ENCODE data around the gene KRTAP4-2.
"Not testable (repeated sequence)": the region's sequence is repeated elsewhere in the genome, so short reads cannot be mapped to it uniquely, and the experiment has no call there.

KRTAP4-2 gene

GRCh38 chr17:41177727-41178271 is at the start of gene KRTAP4-2:
Gene KRTAP4-2, minus strand, starts transcription at chr17:41178221. Its CDS starts 57 bp downstream, at chr17:41178164.
- no peak for FAIRE-seq

- FAIRE-seq, result not testable (repeated sequence)
Measured at GRCh38 chr17:41226598-41227095, 48.6 kb upstream of the KRTAP4-2 start, which contains the start of gene KRTAP9-2. Gene KRTAP9-2, plus strand, starts transcription at chr17:41226648. Its CDS starts 7 bp downstream, at chr17:41226655.

- no peak for FAIRE-seq
Measured at GRCh38 chr17:41226051-41226450, 48.0 kb upstream of the KRTAP4-2 start.

DNA sequence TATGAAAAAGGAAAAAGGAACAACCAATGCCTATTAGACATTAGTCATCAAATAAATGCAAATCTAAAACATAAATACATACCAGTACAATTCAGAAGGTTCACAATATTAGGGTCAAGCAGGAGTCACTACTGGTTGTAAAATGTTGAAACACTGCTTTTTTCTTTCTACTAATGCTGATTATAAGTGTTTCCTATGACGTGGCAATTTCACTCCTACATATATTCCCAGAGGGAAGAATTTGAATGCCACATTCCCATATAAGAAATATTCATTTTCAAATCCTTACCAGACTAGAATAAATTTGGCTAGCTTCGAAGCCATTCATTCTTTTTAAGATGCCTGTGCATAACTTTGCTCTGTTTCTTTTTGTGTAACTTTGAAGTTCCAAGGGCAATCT is 45.8 kb upstream of the KRTAP4-2 start:
- no peak for FAIRE-seq

GRCh38 chr17:41215681-41216080 is 37.7 kb upstream of the KRTAP4-2 start:
- no peak for FAIRE-seq

GRCh38 chr17:41212524-41213169 is 34.6 kb upstream of the KRTAP4-2 start:
- FAIRE-seq, result no peak

DNA sequence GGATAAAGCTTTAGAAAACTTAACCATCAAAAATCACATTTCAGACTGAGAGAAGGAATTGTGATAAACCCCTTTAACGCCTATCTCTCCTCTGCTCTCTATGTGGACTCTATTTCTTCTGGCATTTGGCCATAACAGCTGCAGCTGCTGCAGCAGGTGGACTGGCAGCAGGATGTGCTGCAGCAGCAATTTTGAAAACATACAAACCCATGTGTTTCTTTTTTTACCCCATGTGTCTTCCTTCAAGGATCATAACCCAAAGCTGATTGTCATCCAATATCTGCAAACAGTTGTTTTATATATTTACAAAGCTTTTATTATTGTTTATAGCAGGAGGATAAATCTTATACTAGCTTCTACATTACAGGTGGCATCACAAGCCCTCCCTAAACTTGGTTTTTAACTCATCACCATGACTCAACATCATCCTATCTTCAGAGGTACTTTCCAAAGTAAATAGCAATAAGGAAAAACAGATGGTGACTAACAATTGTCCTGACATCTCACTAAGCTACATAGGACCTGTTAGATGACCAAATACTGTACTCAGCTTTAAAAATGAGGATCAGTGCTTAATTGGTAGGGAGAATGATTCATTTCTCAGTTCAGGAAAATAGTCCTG is 33.9 kb upstream of the KRTAP4-2 start:
- no peak for FAIRE-seq

GRCh38 chr17:41199421-41200078 is 21.5 kb upstream of the KRTAP4-2 start:
- FAIRE-seq, result no peak

DNA sequence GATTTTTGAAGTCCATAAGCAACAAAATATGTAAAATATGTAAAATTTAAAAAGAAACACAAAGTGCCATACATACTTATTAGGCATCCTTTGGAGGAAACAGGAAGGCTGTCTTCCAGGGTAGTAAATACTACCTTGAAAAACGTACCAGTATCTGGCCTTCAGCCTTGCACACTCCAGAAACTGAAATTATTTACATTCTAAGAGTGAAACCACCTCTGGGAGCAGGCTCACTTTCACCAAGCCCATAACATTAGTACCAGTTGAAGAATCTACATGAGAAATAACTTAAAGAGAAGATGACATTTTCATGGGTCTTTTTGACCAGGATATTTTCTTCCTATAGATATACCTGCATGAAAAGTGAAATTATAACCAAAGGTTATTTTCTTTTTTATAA is 18.0 kb upstream of the KRTAP4-2 start:
- no peak for FAIRE-seq

DNA sequence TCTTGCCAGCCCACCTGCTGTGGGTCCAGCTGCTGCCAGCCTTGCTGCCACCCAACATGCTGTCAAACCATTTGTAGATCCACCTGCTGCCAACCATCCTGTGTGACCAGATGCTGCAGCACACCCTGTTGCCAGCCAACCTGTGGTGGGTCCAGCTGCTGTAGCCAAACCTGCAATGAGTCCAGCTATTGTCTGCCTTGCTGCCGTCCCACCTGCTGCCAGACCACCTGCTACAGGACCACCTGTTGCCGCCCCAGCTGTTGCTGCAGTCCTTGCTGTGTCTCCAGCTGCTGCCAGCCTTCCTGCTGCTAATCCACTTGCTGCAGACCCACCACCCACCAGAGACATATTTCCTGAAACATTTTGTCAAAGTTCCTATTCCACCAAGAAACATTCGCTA is 12.3 kb upstream of the KRTAP4-2 start:
- FAIRE-seq, result no peak

DNA sequence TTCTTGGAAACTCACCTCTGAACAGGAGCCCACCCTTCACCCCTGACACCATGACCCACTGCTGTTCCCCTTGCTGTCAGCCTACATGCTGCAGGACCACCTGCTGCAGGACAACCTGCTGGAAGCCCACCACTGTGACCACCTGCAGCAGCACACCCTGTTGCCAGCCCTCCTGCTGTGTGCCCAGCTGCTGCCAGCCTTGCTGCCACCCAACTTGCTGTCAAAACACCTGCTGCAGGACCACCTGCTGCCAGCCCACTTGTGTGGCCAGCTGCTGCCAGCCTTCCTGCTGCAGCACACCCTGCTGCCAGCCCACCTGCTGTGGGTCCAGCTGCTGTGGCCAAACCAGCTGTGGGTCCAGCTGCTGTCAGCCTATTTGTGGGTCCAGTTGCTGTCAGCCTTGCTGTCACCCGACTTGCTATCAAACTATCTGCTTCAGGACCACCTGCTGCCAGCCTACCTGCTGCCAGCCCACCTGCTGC is 11.9 kb upstream of the KRTAP4-2 start, which contains the start of gene KRTAP9-1:
TSS of gene KRTAP9-1 (plus strand) at position 51 of the 482 bp plus-strand sequence. CDS start at position 51, 0 bp downstream.
- FAIRE-seq, result not testable (repeated sequence)

GRCh38 chr17:41186872-41187271 is 8.9 kb upstream of the KRTAP4-2 start:
- no peak for FAIRE-seq

DNA sequence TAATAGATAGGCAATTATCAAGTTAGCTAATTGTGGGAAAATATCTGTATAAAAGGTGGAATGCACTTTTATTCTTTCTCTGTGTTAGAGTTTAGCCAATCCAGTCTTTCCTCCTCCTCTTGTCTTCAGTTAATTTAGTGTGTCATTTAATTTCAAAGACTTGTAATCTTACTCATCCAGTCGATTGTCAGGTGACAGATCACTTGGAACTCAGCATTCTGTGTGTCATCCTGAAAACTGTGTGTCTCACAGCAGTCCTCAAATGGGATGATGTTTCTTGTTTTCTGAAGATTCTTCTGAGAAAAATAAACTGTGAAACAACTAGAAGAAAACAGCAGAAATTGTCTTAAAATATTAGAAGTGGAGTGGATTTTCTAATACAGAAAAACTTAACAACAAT is 7.0 kb upstream of the KRTAP4-2 start:
- FAIRE-seq, result no peak

DNA sequence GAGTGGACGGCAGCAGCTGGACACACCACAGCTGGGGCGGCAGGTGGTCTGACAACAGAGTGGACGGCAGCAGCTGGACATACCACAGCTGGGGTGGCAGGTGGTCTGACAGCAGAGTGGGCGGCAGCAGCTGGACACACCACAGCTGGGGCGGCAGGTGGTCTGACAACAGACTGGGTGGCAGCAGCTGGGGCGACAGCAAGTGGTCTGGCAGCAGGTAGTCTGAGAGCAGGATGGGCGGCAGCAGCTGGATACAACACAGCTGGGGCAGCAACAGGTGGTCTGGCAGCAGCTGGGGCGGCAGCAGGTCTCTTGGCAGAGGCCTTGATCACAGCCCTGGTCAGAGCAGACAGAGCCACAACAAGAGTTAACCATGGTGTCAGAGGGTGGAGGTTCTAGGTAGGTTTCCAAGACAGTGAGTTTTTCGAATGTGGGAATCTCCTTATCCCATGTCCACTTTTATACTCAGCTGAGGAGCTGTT is 6.5 kb upstream of the KRTAP4-2 start, which contains the start of gene KRTAP4-1:
TSS of gene KRTAP4-1 (minus strand) at position 432 of the 482 bp plus-strand sequence. CDS start at position 375, 57 bp downstream.
- FAIRE-seq, result no peak

DNA sequence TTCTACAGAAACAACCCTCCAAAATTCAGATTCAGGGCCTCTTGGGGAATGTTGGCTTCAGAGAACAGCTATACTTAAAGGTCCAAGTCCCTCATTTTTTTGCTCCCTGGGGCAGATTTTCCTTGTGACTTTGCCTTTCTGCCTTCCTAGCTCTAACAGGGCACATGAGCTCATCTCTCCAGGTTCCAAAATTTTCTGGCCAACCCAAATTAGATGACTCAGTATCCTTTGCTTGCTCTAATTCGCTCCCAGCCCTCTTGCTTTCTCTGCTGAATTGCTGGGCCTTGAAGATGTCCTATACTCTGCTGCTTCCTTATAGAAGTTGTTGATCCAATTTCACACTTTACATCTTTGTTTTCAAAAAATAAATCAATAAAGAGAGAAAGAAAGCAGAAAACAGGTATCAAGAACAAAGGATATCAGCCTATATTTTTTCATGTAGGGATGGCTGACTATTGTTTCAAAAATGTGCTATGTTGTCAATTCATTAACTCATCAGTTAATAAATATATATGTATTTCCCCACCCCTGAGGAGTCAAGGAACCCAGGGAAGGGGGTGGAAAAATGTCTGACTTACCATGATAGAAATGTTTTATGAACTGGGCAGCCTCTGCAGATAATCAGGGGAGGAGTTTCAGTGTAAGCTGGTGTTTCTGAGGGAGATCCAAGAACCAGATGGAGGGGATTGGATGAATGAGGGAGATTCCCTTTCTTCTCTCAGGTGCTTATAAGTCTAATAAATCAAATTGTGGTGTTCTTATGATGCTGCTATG is 1.0 kb upstream of the KRTAP4-2 start:
- FAIRE-seq, result no peak

DNA sequence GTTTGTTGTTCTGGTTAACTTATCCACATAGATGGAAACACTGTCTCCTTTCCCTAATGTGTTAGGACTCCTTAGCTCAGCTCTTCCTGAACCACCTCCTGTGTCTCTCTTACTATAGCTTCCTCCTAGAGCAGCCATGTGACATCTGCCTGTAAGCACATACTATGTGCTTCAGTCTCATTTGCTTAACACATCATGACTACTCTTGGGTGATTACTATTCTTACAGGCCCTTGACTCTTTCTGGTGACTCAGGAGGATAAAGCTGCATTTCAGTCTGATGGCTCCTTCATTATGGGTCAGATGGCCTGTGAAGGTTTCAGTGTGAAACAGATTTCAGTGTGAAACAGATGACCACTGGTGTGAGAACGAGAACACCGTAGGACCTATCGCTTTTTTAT is 320 bp upstream of the KRTAP4-2 start:
- no peak for FAIRE-seq

DNA sequence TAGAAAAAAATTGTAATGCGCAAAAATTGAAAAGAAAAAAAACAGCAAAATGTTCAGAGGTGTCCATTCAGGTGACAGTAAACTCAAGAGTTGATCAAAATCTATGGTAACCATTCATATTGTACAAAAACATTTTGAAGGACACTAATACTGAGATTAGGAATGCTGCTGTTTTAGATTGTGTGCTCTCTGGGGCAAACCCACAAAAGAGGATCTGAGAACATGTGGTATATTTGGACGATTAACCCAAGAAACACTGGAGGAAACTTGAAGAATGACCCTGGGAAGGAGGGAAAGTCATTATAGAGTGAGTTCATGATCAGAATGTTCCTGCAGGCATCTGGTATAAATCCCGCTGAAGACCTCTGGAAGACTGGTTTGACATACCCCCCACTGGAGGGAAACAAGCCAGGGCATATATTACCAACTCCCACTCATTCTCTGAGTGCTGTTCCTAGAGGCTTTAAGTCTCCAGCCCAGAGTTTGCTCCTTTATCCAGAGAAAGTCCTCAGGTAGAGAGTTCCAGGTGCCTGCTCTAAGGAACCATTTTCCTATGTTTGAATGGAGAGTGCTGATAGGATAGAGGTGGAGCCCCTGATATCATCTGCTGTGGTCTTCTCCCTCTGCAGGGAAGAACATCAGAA is 1.2 kb downstream of the KRTAP4-2 start:
- no peak for FAIRE-seq

DNA sequence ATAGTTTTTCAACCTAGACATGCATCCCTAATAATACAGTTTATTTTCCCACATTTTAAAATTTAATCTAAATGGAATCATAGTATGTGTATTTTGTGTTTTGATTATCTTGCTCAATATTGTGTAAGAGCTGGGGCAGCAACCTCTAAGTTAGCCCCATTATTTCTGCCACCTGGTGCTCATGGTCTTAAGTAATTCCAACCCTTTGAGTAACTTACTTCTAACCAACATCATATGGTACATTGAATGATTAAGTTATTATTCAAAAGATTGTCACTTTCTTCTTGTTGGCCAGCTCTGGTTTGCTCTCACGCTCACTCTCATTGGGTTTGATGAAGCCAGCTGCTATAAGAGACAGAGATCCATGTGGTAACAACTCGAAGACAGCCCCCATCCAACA is 6.1 kb downstream of the KRTAP4-2 start:
- no peak for FAIRE-seq

- FAIRE-seq, result no peak
Measured at GRCh38 chr17:41168121-41168520, 9.9 kb downstream of the KRTAP4-2 start, which contains the start of gene KRTAP4-3. Gene KRTAP4-3, minus strand, starts transcription at chr17:41168221. Its CDS starts 49 bp downstream, at chr17:41168172.

DNA sequence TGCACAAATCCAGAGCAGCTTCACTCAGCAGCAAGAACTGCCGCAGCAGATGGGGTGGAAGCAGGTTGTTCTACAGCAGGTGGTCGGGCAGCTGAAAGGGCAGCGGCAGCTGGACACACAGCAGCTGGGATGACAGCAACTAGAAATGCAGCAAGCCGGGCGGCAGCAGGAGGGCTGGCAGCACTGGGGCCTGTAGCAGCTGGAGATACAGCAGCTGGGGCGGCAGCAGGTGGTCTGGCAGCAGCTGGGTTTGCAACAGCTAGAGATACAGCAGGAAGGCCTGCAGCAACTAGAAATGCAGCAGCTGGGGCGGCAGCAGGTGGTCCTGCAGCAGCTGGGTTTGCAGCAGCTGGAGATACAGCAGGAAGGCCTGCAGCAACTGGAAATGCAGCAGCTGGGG is 10.5 kb downstream of the KRTAP4-2 start:
- FAIRE-seq, result no peak

DNA sequence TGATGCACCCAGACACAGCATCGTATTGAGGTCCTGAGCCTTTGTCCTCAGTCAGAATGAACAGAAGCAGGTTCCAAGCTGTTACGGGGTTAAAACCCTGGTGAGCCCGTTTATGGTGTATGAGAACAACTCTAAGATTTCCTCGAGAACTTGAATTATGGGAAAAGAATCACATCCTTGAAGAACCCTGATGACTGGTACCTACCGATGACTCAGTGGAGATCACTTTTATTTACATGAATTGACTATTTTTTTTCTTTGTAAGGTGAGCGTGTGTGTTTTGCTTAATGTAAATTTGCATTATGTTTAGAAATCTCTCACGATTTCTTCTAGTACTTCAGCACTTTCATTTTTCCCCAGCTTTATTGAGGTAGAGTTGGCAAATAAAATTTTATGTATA is 14.2 kb downstream of the KRTAP4-2 start:
- FAIRE-seq, result no peak

GRCh38 chr17:41160648-41161047 is 17.4 kb downstream of the KRTAP4-2 start, which contains the start of gene KRTAP4-4:
Gene KRTAP4-4, minus strand, starts transcription at chr17:41160748. Its CDS starts 57 bp downstream, at chr17:41160691.
- no peak for FAIRE-seq

Data from TTC549 (cell line).